ENCODE results near the gene PLXNA1.

PLXNA1 gene

DNA sequence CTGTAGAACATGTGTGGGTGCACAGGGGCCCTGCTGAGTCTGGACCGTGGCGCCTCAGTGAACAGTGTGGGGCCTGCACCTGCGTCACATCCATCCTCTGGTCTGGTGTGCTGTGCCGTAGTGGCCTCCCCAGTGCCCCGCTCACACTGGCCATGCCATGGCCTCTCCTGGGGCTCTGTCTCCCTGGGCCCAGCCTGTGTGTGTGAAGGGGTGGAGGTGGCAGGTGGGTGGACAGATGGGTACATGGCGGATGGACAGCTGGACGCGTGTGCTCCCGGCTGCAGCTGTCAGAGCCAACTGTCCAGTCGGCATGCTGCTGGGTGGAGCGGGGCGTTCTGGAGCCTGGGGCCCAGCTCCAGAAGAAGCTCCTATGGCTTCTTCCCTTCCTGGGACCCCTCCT, 17.8 kb downstream of the PLXNA1 start:
- H2AFZ ChIP-seq: no peak overlapping the region
- H3K4me1 ChIP-seq: peaks cover 50% of the 10 kb centered on the region
- H3K36me3 ChIP-seq (ENCODE audit: control insufficient read depth, insufficient read depth, low read length): no peaks in the 10 kb centered on the region
- TF ChIP-seq, protein P1, sequence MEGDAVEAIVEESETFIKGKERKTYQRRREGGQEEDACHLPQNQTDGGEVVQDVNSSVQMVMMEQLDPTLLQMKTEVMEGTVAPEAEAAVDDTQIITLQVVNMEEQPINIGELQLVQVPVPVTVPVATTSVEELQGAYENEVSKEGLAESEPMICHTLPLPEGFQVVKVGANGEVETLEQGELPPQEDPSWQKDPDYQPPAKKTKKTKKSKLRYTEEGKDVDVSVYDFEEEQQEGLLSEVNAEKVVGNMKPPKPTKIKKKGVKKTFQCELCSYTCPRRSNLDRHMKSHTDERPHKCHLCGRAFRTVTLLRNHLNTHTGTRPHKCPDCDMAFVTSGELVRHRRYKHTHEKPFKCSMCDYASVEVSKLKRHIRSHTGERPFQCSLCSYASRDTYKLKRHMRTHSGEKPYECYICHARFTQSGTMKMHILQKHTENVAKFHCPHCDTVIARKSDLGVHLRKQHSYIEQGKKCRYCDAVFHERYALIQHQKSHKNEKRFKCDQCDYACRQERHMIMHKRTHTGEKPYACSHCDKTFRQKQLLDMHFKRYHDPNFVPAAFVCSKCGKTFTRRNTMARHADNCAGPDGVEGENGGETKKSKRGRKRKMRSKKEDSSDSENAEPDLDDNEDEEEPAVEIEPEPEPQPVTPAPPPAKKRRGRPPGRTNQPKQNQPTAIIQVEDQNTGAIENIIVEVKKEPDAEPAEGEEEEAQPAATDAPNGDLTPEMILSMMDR (IDR thresholded peaks at IDR 0.05): no peak
- no peak overlapping the region for H3K4me3 ChIP-seq (ENCODE audit: low read depth, low read length)
- no peaks in the 10 kb centered on the region for H3K27me3 ChIP-seq (ENCODE audit: control insufficient read depth, insufficient read depth, low read length)
- H3K9me3 ChIP-seq (ENCODE audit: control insufficient read depth, low read length): no peaks in the 10 kb centered on the region
- no peak overlapping the region for H3K27ac ChIP-seq
- H3K9ac ChIP-seq: no peak overlapping the region
- H3K79me2 ChIP-seq: peaks cover 62% of the 10 kb centered on the region
- H3K4me2 ChIP-seq (ENCODE audit: low read length): no peak overlapping the region

DNA sequence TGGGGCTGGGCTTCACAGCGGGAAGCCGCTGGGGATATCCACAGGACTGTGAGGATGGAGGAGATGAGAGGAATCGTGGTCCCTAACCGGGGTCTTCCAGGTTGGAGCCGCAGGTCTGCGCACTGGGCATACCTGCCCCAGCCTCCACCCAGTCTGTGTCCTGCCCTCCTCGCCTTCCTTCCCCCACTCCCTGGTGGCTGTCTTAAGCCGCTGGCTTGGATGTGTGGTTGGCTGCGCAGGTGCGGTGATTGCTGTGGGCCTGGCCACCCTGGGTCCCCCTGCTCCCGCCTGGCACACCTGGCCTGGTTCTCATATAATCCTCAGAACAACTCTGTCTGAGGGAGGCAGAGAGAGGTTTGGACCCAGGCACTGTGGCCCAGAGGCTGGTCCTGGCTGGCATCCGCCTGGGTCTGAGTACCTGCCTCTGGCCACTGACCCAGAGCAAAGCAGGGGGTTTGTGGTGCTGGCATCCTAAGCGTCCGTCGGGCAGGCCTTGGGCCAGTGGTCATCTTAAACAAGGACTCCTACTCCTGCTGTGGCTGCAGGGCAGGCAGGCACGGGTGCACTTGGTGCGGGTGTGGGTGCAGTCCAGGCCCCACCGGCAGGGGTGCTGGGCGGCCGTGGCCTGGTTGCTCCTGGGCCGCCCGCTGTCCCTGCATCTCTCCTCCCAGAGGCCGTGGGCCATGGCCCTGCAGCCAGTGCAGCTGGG, 18.7 kb downstream of the PLXNA1 start:
- TF ChIP-seq, protein P1 (IDR thresholded peaks at IDR 0.05): no peak
- peaks cover 41% of the 10 kb centered on the region for H3K4me1 ChIP-seq
- H3K27ac ChIP-seq: peak overlapping the region; percentile 66
- H3K27me3 ChIP-seq (ENCODE audit: control insufficient read depth, insufficient read depth, low read length): no peaks in the 10 kb centered on the region
- no peak overlapping the region for H3K4me3 ChIP-seq (ENCODE audit: low read depth, low read length)
- no peak overlapping the region for H3K9ac ChIP-seq
- H3K4me2 ChIP-seq (ENCODE audit: low read length): no peak overlapping the region
- peaks cover 53% of the 10 kb centered on the region for H3K79me2 ChIP-seq
- no peaks in the 10 kb centered on the region for H3K9me3 ChIP-seq (ENCODE audit: control insufficient read depth, low read length)
- H3K36me3 ChIP-seq (ENCODE audit: control insufficient read depth, insufficient read depth, low read length): no peaks in the 10 kb centered on the region
- peak overlapping the region; percentile 30 for H2AFZ ChIP-seq

DNA sequence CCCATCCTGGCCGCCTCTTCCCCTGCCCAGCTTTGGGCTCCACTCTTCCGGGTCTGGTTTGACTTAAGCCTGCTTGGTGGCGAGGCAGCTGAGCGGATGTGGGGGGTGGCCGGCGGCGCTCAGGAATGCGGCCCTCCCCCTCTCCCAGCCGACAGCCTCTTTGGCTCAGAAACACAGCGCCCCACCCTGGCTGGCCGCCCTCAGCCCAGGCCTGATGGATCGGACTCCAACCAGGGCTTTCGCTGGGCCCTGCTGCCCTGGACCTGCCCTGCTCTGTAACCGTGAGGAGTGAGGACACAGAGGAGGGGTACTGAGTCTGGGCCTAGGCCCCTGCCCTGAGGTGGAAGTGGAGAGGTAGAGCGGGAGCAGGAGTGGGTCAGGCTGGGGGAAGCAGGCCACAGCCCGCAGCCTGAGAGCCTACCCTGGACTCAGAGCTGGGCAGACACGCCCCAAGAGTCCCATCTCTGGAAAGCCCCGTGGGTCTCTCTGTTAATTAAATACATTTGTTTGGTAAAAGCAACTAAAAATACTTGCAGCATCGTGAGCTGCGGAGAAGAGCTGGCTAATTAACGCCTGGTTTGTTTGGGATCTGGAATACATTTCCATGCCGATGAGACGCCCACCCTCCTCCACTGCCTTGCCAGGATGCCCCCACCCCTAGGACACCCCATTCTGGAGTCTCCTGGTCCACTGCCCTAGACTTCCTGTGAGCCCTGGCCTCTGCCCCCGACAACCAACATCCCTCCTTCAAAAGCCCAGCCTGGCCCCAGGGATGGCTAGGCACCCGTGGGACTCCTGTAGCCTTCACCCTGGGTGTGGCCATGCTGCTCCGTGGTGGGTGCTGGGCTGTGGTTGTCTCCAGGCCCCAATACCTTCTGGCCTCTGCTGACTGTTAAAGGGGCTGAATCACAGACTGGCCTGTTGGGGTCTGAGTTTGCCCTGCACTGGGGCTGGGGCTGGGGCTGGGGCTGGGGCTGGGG, 19.6 kb downstream of the PLXNA1 start:
- H3K79me2 ChIP-seq: peaks cover 46% of the 10 kb centered on the region
- H2AFZ ChIP-seq: peak overlapping the region; percentile 30
- peak overlapping the region; percentile 66 for H3K27ac ChIP-seq
- no peaks in the 10 kb centered on the region for H3K36me3 ChIP-seq (ENCODE audit: control insufficient read depth, insufficient read depth, low read length)
- no peak overlapping the region for H3K4me3 ChIP-seq (ENCODE audit: low read depth, low read length)
- H3K4me1 ChIP-seq: peaks cover 33% of the 10 kb centered on the region
- TF ChIP-seq, protein P1 (IDR thresholded peaks at IDR 0.05): peak; percentile 67
- H3K27me3 ChIP-seq (ENCODE audit: control insufficient read depth, insufficient read depth, low read length): no peaks in the 10 kb centered on the region
- H3K9me3 ChIP-seq (ENCODE audit: control insufficient read depth, low read length): no peaks in the 10 kb centered on the region
- H3K9ac ChIP-seq: no peak overlapping the region
- no peak overlapping the region for H3K4me2 ChIP-seq (ENCODE audit: low read length)

DNA sequence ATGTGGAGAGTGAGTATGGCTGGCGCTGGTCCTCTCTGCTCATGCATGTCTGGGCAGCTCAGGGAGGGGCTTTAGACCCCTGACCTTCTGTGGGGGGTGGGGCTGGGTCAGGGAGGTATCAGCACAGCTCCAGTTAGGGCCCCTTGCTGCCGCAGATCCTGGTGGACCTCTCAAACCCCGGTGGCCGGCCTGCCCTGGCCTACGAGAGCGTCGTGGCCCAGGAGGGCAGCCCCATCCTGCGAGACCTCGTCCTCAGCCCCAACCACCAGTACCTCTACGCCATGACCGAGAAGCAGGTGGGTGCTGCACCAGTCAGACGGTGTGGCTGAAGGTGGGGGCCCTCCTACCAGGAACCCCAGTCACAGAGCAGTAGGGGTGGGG, 20.2 kb downstream of the PLXNA1 start:
- Histone ChIP-seq H3K27me3 (ENCODE audit: control insufficient read depth, insufficient read depth, low read length) (no peaks in the 10 kb centered on the region), H3K4me3 (ENCODE audit: low read depth, low read length) (no peak overlapping the region), H3K9ac (no peak overlapping the region), H3K9me3 (ENCODE audit: control insufficient read depth, low read length) (no peaks in the 10 kb centered on the region), H3K27ac (no peak overlapping the region), H2AFZ (no peak overlapping the region), H3K36me3 (ENCODE audit: control insufficient read depth, insufficient read depth, low read length) (no peaks in the 10 kb centered on the region), H3K79me2 (peaks cover 39% of the 10 kb centered on the region), H3K4me2 (ENCODE audit: low read length) (no peak overlapping the region), H3K4me1 (peaks cover 26% of the 10 kb centered on the region)
- TF ChIP-seq, protein P1 (IDR thresholded peaks at IDR 0.05): no peak
